NCI-H1105 treated with DMSO at 0.1 percent for 48 hours (cell line): ENCODE data around the gene MBP.
A peak's percentile ranks its signal among the peaks of the same experiment; 100 is the strongest.

ENCODE experiments used
- DNase-seq: peaks from one replicate; lab custom pipeline; 2025; lab: John Stamatoyannopoulos, UW

Gene MBP

DNA sequence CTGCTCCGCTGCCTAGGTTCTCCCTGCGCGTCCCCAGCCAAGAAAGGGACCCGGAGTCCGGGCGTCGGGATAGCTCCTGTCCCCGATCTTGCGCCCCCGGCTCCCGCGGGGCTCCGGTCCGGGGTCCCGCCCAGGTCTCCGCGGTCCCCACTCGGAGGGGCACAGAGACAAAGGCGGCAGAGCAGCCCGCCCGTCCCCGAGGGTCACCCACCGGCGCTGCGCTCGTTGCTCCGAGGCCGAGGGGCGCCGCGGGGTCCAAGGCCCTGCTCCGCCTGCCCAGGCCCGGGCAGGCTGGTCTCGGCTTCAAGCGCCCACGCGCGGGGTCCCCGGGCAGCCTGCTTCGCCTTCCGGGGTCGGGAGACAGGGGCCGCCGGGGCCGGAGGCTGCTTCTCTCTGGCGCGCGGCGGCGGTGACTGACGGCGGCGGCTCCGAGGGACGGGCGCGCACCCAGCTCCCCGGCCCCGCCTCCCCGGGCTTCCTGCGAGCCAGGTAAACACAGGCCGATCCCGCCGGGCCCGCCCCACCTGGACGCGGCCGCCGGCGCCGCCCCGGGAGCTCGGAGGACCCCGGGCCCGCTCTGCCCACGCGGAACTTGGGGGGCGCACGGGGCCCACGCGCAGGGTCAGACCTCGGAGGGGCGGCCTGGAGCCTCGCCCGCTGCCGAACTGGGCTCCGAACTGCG is at the start of gene MBP:
TSS of gene MBP (minus strand) at position 415 of the 682 bp plus-strand sequence. CDS start 27,522 bp downstream, outside the sequence.
- peak; percentile 71 for DNase-seq

DNA sequence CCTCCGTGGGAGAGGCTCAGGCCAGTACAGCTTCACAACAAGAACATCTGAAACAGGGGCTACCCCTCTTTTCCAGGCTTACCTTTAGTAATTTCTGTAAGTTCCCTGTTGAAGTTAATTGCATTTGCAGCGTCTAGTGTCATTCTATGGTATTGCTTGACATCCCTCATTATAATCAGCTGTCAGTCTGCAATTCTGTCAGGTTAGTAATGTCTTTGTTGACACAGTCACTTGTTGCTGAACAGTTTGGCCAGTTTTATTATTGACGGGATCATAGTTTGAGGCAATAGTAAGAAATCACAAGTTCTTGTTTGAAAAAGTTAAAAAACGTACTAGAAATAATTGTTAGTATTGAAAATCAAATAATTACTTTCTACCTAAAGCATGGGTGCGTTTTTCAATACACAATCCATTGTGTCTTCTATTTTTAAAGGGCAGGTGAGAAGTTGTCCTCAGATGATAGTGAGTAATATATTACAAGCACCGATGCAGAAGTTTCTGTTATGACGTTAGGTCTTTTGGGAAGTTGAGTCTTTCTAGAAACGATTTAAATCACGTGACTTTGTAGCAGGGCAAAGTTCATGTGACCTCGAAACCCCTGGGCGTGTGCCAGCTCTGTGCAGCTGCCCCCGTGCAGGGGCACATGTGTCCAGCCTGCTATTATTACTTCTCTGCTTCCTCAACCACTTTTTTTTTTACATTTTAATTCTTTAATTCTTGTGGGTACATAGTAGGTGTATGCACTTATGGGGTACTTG is 49.5 kb upstream of the MBP start:
- no peak for DNase-seq

DNA sequence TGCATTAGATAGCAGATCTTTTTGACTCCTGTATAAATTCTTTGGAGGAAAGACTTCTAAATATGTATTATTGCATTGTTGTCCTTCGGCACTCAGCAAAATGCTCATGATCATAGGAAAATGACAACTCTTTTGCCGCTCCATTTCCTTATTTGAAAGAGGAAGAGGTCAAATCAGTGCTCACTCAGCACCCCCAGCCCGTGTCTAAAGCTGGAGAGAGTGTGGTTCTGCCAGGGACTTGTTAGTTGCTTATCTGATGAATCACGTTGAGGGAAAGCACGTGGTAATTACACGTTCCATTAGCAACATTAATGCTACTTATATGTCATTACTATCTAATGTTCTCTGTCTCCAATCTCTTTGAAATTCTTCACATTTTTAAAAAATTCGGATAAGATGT is 46.0 kb upstream of the MBP start:
- no peak for DNase-seq

DNA sequence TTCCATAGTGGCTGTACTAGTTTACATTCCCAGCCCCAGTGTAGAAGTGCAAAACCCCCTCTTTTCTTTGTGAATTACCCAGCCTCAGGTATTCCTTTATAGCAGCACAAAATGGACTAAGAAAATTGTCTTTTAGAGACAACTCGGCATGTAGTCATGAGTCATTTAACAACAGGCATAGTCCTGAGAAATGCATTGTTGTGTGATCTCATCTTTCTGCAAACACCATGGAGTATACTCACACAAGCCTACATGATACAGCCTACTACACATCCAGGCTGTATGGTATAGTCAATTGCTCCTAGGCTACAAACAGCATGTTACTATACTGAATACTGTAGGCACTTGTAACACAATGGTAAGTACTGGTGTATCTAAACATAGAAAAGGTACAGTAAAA is 44.4 kb upstream of the MBP start:
- no peak for DNase-seq

DNA sequence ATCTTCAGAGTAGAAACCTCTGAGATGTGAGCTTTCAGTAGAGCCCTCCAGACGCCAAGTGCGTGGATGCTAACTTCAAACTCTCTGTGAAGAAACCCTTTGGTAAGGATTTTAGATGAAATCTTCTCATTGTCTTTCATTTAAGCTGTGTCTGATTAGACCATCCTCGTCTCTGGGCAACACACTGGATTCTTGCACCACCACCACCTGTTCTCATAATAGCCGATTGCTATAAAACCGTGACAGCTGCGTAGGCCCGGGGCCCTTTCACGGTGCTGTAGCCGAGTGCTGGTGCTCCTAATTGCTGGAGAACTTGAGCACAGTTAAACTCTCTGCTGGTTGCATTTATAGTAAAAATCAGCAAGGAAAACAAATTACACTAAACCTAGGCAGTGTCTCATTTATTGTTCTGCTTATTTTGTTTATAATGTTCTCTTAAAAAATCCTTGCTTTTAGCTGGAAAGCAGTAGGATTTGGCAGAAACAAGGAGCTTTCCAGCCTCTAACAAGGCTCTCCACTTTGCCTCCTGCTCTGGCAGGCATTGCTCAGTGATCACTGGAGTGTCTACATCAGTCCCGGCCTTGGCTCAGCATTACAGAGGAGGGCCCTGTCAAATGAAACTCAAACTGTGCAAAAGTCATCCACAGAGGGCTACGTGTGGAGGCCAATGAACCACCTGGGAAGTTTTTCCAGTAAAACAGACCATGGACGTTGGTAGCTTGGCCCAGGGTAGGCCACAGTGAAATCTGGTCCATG is 40.9 kb upstream of the MBP start:
- no peak for DNase-seq

DNA sequence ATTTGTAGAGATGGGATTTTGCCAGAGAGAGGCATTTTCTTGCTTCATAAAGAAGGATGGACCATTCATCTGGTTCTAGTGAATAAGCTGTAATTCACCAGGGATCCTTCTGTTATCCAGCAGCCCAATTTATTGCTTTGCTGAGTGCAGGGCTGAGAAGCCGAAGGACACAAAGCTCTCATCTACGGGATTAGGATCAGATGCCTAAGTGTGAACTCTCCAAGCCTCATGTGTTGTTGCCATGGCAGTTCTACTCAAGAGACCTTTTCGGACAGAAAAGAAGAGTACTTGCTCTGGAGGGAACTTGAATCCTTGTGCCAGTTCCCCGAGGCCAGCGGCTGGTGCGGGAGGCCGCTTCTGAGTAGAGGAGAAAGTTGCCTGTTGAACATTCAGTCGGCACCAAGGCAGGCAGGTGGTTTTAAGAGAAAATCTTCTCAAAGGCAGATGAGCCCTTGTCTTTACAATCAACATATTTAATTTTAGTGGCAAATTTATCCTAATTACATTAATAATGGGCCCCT is 38.4 kb upstream of the MBP start:
- peak; percentile 47 for DNase-seq

DNA sequence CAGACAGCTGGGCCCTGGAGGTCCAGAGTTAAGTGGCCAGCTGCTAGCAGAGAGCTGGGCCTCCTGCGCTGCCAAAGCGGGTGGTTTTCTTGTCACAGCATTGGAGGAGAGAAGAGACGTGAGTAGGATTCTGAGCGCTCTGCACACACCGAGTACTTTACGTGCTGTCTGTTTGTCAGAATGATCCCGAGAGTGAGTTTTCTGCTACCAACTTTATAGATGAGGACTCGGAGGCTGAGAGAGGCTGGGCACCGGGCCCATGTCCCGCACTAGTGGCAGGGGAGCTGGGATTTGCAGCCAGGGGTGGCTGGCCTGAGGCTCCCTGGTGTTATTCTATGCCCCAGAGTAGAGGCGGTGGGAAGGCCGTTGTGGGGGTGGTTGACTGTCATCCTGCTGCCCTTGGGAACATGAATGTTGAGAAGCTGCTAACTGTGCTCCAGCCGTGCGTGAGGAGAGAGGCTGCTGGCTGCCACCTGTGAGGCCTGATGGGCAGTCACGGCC is 36.3 kb upstream of the MBP start:
- DNase-seq = no peak

DNA sequence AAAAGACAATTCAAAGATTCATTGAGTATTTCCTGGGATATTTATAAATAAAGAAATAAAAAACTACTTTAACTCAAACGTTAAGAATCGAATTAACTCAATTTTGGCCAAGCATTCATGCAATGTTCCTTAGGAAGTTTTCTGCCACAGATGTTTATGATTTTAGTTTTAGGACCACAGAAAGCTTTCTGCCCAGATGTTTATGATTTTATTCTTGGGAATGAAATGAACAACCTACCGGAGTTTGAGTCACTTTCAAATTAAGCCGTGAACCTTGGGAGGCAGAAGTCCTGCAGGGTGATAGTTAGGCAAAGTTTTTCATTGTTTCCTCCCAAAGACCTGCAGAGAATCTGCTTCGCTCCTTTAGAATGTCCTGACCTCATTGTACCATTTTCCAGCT is 34.7 kb upstream of the MBP start:
- no peak for DNase-seq

DNA sequence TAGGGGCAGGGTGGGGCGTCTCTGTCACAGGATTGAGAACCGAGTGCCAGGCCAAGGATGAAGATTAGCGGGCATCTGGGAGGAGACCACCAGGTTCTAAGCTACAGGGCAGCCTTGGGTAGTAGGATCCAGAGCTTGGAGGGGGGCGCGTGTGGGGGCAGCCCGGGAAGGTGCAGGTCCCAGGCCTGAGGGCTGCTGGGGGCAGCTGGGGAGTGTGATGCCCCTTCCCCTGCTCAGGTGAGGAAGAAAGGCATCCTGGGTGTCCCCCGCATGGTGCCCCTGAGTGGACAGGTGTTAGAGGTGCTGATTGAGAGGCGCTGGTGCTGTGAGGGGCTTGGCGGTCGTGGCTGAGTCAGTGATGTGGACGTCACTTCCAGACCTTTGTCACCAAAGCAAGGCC is 33.9 kb upstream of the MBP start:
- DNase-seq = no peak

DNA sequence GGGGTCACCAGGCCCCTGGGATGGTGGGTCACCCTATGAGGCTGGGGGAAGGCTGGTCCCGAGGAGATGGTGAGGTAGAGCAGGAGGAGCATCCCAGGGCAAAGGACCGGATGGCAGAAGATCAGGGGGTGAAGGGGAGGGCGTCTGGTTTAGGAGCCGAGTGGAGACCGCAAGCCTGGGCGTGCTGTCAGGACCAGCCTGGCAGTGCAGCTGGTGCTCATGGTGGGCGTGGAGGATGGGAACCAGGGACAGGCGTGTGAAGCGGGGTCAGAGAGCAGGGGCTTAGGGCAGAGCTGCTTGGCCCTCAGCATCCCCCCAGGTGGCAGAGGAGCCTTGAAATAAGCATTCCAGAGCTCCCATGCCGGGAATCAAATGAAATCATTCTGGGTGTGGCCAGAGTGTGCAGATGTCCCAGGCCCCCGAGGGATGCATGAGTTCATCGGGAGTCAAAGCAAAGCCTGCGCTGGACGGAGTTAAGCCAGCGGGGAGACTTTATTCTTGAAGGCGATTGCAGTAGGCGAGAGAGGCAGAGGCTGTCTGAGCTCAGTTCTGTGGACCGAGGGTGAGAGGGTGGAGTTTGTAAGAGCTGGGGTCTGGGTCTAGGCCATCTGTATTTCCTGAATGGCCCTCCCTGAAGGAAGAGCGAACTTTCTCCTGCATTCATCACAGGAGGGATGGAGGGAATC is 33.1 kb upstream of the MBP start:
- DNase-seq = no peak

DNA sequence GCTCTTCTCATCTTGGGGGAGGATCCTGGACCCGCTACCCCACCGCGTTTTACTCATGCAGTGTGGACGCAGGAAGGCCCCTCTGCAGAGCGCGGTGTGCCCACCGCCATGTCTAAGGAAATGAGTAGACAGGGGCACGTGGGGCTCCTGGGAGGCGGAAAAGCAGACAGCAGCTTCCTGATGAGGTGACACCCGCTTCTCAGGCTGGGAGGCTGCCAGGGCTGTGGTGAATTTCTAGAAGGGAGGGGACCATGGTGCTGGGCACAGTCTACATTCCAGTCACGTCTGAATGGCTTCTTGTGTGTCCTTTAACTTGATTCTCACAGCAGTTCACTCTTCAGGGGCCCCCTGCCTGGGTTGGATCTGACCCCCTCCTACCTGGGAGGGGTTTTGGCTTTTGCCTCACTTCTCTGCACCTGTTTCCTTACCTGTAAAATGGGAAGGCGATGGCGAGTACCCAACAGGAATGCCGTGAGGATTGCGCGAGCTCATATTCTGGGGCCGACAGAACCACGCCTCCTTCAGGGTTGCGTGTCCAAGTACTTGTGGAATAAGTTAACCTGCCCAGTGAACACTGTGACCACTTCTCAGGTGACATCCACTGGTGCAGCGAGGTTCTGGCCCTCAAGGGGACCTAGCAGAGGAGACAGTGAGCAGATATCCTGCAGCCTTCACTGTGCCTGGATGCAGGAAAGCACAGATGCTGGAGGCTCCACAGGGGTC is 32.3 kb upstream of the MBP start:
- no peak for DNase-seq

DNA sequence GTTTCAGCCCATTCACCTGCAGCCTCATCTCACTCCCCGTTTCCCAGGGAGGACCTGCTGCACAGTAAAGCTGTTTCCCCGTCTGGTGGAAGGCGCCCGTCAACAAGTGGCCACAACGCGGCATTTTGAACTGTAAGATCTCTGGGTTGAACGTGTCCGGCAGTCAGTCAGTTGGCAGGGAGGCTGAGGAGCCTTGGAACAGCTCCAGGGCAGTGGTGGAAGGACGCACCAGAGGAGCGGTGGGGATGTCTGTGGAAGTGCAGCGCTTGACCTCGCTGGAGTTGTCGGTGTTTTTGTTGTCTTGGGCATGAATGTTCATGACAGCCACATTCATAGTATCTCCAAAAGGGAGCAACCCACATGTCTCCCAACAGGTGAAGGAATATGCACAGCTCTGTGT is 31.4 kb upstream of the MBP start:
- no peak for DNase-seq

DNA sequence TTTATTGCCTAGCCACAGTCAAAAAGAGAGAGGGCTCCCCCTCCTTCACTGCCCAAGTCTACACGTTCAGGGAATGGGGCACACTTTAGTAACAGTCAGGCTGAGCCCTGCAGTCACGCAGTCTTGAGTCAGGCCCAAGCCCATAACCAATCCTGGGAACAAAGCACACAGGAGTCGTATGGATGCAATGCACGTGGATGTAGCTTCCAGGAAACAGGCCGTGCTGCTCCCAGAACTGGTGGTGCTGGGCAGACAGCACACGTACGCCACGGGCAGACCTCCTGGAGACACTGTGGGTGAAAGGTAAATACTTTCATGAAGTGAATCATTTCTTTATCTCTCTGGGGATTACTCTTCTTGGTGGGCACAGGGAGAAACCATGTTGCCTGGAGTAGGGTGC is 30.0 kb upstream of the MBP start:
- no peak for DNase-seq

DNA sequence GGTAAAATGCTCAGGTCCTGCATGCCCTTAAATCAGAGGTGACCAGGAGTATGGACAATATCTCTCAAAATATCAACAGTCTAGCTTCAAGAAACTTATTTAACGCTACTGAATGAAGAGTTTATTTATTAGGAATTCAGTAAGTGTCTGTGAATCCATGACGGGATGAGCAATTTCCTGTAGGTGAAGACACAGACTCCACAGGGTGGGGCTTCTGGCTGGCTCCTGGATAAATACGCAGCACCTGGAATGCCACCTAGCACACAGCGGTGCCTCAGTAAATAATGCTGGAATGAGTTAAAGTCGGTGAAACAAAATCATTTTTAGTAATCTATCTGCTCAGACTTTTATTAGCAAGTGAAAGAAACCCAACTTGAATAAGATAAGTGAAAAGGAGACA is 29.4 kb upstream of the MBP start:
- no peak for DNase-seq

DNA sequence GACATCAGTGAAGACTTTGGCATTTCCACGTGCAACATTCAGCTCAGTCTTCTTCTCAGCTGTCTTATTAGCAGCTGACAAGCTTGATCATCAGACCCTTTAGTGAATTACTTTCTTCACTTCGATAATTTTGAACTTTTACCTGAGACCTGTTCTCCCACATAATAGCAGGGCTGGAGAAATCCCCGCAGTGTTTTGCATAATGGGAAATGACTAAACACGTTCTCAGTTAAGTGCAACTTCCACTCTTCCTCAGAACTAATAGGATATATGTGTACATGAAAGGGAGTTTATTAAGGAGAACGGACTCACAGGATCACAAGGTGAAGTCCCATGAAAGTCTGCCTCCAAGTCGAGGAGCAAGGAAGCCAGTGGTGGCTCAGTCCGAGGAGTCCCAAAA is 28.8 kb upstream of the MBP start:
- DNase-seq = no peak

DNA sequence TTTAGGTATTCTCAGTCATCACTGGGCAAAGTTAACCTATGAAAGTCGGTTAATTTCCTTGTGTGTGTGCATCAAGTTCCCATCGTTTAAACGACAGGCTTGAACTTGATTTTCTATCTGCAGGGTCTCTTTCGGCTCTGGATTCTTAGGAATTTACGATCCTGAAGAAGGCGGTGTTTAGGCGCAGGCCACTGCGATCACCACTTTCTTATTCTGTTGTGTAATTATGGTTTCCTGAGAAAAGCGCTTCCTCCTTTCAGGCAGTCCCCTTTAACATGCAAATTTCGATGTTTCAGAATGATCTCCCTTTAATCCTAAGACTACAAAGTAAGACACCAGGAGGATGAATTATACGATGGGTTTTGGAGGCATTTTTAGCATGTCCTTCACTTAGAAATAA is 27.9 kb upstream of the MBP start:
- DNase-seq = no peak

DNA sequence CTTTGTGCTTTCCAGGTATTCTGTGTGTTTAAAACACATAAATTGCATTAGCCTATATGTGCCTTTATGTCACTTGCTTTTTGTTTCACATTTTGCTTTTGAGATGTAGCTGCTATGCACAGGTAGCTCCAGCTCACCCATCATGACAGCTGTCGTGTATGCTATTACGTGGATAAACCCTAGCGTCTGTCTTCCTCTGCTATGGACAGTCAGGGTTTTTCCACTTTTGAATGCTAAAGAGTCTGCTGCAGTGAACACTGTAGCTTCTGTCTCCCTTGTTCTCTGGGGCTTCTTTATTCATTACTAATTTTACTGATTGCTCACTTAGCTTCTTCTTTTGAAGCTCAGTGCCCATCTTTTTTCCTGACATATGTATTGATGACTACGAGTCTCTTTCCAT is 24.7 kb upstream of the MBP start:
- no peak for DNase-seq

DNA sequence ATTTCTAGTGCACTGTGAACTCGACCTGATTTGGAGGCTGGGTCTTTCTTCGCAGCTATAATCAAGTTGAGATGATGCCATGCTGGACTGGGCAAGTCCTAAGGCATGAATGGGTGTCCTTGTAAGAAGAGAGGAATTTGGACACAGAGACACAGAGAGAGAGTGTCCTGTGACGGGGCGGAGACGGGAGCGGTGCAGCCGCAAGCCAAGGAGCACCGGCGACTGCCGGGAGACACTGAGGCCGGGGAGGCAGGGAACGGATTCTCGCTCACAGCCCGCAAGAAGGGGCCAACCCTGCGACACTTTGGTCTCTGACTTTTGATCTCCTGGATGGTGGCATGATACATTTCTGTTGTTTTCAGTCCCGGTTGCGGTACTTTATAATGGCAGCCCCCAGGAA is 22.4 kb upstream of the MBP start:
- DNase-seq = no peak

DNA sequence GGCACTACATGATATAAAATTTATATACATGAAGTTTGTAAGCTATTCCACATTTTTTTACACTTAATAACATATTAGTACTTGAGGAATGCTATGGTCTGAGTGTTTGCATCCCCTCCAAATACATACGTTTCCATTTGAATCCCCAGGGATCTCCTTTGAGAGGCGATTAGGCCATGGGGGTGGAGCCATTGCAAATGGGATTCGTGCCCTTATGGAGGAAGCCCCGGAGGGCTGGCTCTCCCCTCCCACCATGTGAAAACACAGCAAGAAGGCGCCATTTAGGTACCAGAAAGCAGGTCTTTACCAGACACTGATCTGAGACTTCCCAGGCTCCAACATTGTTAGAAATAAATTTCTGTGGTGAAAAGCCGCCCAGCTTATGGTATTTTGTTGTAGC is 20.8 kb upstream of the MBP start:
- no peak for DNase-seq

DNA sequence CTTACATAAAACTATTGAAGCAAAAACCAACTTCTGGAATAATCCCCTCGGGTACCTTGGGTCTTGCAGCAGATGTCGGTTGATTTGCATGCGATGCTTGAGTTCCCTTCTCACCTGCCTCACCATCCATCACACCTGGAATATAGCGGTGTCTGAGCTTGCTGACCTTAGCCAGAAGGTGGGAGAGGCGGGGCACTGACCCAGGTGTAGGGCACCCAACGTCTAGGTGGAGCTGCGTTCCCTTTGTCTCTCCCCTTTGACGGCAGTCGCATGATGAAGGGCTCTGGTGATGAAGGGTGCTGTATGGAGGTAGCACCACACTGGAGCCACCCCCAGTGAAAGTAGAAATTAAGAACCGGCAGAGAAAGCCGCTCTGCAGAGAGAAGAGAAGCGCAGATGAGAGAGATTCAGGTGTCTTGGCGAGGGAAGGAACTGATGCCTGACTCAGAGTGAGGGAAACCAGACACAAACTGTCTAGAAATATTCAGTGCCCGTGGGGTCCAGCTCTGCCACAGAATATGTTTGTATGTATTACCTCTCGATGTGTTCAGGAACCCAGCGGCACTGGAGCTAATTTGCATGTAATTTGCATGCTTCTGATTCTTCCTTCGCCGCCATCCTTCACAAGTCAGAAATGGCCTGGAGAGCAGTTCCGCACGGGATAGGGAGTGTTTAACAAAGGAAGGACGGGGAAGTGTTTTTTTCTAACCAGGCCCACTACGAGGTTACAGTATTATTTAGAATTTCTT is 19.4 kb upstream of the MBP start:
- DNase-seq = no peak
